ES-I3 (cell line): ENCODE measurements around the gene SETDB1.

ENCODE experiments used
- H3K36me3 ChIP-seq: 2 replicates; pipeline ENCODE4 v1.6.1; 2013; ENCODE audit warnings: mild to moderate bottlenecking, low read length, control low read depth, moderate library complexity; ENCODE audit not compliant: insufficient read depth
- H3K4me1 ChIP-seq: 2 replicates; pipeline ENCODE4 v1.6.1; 2013; ENCODE audit warnings: mild to moderate bottlenecking, control low read depth, low read length; ENCODE audit not compliant: insufficient read depth
- H3K9ac ChIP-seq: 2 replicates; pipeline ENCODE4 v1.6.1; 2013; ENCODE audit warnings: low read depth, mild to moderate bottlenecking, low read length, moderate library complexity
- H3K9me3 ChIP-seq: 2 replicates; pipeline ENCODE4 v1.6.1; 2013; ENCODE audit warnings: mild to moderate bottlenecking, low read length, moderate library complexity; ENCODE audit not compliant: control insufficient read depth, insufficient read depth

Gene SETDB1

DNA sequence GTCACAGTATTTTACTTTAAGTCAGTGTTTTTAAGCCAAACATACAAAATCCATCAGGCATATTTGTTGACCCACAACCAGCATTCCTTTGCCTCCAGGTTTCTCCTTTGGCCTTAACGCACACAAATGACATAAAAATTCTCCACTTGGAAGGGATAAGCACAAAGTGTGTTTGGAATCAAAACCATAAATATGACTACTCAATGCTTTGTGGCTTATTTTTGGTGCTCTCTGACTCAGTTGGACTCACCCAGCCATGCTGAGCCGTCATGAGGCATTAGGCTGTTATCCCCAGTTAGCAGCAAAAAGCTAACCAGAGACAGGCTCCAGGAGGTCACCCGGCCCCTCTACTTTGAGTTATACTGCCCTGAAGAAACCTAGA is 83.0 kb downstream of the SETDB1 start:
- Histone ChIP-seq H3K9me3 (no peaks in the 10 kb centered on the region), H3K4me1 (peaks cover 18% of the 10 kb centered on the region), H3K36me3 (no peaks in the 10 kb centered on the region), H3K9ac (peak overlapping the region; percentile 72)

DNA sequence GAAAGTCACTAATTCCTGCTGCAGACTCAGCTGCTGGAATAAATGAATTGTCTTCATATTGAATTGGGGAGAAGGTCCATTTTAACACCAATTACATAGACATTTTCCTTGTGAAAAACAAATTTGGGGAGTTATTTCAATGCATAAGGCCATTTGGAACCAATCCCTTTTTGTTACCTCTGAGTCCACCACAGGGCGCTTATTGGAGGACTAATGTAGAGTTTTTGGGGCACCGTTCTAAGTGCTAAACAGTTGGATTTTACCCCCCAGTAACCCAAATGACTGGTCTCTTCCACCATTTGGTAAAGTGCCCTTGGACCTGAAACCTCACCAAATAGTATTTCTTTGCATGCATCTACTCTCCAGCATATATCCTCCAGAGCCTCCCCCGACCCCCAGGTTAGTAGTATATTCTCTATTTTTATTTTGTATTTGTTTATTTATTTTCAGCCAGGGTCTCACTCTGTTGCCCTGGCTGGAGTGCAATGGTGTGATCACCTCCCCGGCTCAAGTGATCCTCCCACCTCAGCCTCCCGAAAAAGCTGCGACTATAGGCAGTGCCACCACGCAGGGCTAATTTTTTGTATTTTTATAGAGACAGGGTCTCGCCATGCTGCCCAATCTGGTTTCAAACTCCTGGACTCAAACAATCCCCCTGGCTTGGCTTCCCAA is 83.6 kb downstream of the SETDB1 start:
- peak overlapping the region; percentile 72 for H3K9ac ChIP-seq
- no peaks in the 10 kb centered on the region for H3K36me3 ChIP-seq
- H3K9me3 ChIP-seq = no peaks in the 10 kb centered on the region
- H3K4me1 ChIP-seq = peaks cover 18% of the 10 kb centered on the region

DNA sequence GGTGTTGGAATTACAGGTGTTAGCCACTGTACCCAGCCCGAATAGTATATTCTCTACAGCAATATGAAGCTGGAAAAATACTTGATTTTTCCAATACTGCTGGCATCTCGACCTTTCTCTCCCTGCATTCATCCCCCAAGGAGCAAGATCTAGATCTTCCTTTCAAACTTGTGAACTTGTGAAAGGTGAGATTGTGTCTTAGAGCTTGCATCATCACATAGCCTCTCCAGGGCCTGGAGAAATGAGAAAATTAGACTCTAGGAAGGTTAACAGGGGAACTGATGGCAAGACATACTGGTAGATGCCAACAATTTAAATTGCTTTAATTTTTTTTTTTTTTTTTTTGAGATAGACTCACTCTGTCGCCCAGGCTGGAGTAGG is 84.2 kb downstream of the SETDB1 start:
- H3K9ac ChIP-seq = no peak overlapping the region
- peaks cover 18% of the 10 kb centered on the region for H3K4me1 ChIP-seq
- no peaks in the 10 kb centered on the region for H3K9me3 ChIP-seq
- no peaks in the 10 kb centered on the region for H3K36me3 ChIP-seq

DNA sequence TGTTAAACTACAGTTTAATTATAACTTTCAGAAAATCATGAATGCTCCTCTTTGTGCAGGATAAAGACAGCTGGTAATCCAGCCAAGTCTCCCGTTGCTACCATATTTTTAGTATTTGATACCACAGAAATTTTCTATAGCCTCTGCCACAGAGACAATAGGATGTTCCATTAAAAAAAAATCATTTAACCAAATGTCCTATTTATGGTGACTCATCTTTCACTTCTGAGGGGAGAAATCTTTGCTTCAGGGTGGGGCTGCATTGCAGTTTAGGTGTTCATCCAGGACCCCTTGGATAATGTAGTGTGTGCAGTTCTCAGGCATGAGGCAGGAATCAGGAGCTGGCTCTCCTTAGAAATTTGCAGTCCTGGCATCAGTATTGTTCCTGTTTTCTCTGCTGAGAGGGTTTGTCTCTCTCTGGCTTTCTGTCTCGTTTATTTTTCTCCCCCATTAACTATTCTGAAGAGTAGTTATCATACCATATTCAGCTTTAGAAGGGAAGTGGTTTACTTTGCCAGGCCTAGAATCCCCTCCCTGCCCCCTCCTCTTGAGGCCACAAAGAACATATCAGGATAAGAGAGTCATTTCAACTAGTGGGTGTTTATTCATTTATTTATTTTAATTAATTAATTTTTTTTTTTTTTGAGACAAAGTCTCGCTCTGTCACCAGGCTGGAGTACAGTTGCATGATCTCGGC is 85.1 kb downstream of the SETDB1 start:
- Histone ChIP-seq H3K36me3 (no peaks in the 10 kb centered on the region), H3K9me3 (no peaks in the 10 kb centered on the region), H3K4me1 (peaks cover 11% of the 10 kb centered on the region; the same call in 1 of the 2 replicates), H3K9ac (no peak overlapping the region)

DNA sequence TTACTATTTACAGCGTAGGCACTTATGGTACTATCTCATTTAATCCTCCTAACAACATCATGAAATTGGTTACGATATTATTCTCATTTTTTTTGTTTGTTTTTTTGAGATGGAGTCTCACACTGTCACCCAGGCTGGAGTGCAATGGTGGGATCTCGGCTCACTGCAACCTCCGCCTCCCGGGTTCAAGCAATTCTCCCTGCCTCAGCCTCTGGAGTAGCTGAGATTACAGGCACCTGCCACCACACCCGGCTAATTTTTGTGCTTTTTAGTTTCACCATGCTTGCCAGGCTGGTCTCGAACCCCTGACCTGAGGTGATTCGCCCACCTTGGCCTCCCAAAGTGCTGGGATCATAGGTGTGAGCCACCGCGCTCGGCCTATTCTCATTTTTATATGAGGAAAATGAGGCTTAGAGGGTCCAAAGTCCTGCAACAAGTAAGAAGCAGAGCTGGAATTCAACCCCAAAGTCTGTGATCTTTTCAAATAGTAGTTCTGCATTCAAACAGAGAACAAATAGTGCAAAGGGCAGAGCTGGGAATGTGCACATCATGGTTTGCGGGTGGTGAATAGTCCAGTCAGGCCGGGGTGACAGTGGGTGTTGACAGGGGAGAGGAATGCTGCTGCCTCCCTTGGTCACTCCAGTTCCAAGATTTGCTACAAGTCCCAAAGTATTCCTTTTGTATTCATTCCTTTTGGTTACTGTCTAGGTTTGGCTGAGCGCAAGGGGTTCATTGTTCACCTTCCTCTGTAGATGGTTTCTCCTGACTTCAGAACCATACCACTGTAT is 86.7 kb downstream of the SETDB1 start:
- H3K36me3 ChIP-seq = peaks cover 4% of the 10 kb centered on the region; the same call in 1 of the 2 replicates
- H3K9me3 ChIP-seq = no peaks in the 10 kb centered on the region
- H3K9ac ChIP-seq = no peak overlapping the region
- H3K4me1 ChIP-seq = peaks cover 6% of the 10 kb centered on the region; the same call in 1 of the 2 replicates

DNA sequence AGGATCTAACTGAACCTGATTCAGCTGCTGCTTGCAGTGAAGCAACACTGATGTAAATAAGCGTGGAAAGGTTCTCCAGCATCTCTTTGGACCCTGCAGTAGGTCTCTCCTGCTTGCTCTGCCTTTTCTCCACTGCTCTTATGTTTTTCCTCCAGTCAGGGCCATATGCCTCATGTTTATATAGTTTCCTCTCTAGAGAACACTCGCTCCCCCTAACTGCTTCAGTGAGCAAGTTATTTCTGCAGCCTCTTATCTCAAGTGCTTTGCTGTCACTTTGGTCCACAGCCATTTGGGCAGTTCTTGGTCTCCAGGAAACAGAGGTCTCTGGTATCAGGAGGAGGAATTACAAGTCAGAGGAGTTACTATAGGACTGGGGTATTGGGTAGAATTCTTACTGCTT is 87.4 kb downstream of the SETDB1 start:
- Histone ChIP-seq H3K4me1 (peaks cover 4% of the 10 kb centered on the region; the same call in 1 of the 2 replicates), H3K36me3 (peaks cover 4% of the 10 kb centered on the region; the same call in 1 of the 2 replicates), H3K9me3 (no peaks in the 10 kb centered on the region), H3K9ac (no peak overlapping the region)
